GM12801 (cell line): Measurements from ENCODE around the gene MORC1.

ENCODE experiments used
- CTCF ChIP-seq: IDR thresholded peaks from one replicate; pipeline ENCODE4 v1.5.1; 2011; ENCODE audit warnings: control low read depth; ENCODE audit not compliant: insufficient read length; ENCODE audit errors: extremely low read depth

The MORC1 gene

GRCh38 chr3:109050591-109051167 is 67.3 kb downstream of the MORC1 start:
- peak; percentile 4 for TF ChIP-seq CTCF

GRCh38 chr3:109047366-109047765 is 70.6 kb downstream of the MORC1 start:
- no peak for TF ChIP-seq CTCF

GRCh38 chr3:109045271-109046040 is 72.5 kb downstream of the MORC1 start:
- no peak for TF ChIP-seq CTCF

GRCh38 chr3:109035082-109035481 is 82.9 kb downstream of the MORC1 start:
- no peak for TF ChIP-seq CTCF

GRCh38 chr3:109033000-109033660 is 84.8 kb downstream of the MORC1 start:
- no peak for TF ChIP-seq CTCF

GRCh38 chr3:109028753-109029152 is 89.2 kb downstream of the MORC1 start:
- TF ChIP-seq CTCF = no peak

GRCh38 chr3:109026821-109027220 is 91.1 kb downstream of the MORC1 start:
- no peak for TF ChIP-seq CTCF
